ENCODE data around the gene USP36.

USP36 gene

DNA sequence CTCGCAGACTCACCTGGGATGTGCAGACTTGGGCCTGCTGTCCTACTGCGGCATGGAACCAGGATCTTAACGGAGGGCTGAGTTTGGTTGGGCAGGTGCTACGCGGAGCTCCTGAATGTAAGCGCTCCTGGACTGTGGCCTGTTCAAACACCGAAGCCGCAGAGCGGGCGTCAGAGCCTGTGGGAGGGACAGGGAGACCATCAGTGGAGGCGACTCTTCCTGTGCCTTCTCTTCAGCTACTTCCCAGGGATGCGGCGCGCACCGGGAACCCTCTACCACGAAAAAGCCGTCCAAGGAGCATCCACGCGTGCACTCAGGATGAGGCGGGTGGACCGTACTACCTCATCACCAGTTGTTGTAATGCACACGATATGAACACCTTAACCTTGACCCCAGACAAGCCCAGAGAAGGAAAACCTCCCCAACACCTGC, 2.0 kb downstream of the USP36 start:
- DNase-seq (ENCODE audit: low spot score) = no peak

DNA sequence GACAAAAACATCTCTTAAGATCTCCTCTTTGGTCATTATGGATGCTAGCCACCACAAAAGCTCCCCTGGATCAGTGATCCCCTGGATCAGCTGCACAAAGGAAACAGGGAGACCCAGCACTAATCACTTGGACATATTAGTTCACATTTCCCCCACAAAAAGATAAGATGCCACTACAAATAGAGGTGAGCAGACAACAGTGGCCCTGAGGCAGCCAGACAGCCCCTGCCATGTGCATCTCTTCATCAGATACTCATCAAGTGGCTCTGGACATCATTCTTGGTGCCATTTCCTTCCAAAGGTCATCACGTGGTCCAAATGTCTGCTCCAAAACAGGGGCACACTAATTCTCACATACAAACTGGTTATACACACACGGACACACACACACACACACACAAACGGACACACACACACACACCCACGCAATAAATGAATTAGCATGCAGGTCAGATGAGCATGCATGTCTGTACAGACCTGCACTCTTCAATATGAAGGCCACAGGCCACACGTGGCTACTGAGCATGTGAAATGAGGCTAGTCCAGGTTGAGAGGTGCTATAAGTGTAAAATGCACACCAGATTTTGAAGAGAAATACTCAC, 4.1 kb downstream of the USP36 start:
- DNase-seq (ENCODE audit: low spot score) = no peak

DNA sequence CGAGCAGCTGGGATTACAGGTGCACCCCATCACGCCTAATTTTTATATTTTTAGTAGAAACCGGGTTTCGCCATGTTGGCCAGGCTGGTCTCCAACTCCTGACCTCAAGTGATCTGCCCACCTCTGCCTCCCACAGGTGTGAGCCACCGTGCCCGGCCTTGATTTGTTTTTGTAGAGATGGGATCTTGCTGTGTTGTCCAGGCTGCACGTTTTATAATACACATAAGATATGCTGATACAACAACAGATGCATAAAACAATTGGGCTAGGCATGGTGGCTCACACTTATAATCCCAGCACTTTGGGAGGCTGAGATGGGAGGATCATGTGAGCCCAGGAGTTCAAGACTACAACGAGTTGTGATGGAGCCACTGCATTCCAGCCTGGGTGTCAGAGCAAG, 6.0 kb downstream of the USP36 start:
- no peak for DNase-seq (ENCODE audit: low spot score)

GRCh38 chr17:78832541-78832810, 8.1 kb downstream of the USP36 start:
- no peak for DNase-seq (ENCODE audit: low spot score)

- DNase-seq (ENCODE audit: low spot score) = no peak
Observed at GRCh38 chr17:78831688-78832540, 8.7 kb downstream of the USP36 start.

- no peak for DNase-seq (ENCODE audit: low spot score)
Observed at GRCh38 chr17:78829477-78829876, 11.1 kb downstream of the USP36 start.

DNA sequence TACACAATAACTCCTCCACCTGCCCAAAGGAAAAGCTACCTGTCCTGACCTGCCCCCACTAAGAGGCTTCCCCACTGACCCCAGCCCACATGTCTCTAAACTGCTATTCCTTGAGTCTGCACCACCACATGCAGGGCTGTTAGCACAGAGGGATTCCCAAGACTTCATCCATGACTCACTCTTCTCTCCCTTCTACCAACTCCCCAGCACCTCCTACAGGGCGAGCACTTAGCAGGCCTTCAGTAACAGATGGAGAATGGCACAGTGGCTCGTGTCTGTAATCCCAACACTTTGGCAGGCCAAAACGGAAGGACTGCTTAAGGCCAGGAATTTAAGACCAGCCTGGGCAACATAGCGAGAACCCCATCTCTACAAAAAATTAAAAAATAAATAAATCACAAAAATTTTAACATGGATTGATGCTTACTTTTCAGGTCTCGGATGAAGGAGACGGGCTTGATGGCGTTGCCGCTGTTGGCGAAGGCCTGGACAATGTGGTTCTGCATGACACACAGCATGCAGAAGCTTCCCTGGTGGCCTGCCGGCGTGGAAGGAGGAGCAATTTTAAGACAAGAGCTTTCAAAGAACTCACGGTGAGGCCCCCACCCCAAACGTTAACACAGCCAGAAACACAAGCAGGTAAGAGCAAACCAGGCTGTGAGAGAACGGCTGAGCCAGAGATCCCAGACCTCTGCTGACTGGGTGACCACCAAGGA, 12.0 kb downstream of the USP36 start:
- DNase-seq (ENCODE audit: low spot score) = no peak

DNA sequence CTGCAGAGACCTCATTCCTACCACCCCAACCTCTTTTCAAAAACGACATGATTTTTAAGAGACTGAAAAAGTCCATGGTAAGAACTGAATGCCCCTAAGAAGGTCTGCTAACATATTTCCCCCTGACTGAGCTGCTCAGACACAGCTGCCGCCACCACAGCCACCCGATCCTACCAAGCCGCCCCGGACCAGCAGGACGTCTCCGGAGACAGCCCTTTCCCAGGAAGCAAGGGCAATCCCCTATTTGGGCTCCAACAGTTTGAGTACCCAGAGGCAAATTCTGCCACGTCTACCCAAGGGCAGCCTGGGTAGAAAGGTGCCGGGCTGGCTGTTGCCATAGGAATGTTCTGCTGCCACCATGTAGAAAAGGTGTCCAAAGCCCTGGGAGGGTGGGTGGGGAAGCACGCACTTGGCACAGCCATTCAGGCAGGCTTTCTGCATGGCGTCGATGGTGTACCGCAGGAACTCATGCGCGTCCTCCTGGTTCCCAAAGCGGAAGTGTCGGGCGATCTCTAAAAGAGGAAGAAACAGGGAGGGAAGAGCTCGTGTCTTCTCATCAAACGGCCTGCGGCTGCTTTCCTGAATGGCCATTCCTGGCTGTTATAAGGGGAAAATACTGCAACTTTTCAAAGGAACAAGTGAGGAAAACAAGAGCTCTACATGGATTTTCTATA, 13.6 kb downstream of the USP36 start:
- peak; percentile 64 for DNase-seq (ENCODE audit: low spot score)

GRCh38 chr17:78826421-78826820, 14.2 kb downstream of the USP36 start:
- no peak for DNase-seq (ENCODE audit: low spot score)

DNA sequence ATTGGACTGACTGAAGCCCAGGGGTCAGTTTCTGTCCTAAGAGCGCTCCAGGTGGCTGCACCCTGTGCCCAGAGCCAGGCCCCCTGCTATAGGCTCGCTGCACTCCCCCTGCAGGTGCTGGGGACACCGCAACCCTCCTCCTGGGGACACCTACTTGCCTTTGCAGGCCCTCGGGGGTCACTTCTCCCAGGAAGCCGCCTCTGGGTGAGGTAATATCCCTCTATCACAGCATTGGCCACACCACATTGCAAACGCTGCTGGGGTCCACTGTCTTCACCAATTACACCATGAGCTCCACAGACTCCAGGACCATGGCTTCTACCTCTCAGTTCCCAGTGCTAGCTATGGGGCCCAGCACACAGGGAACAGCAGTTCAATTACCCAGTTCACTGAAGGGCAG, 14.9 kb downstream of the USP36 start:
- DNase-seq (ENCODE audit: low spot score) = no peak

DNA sequence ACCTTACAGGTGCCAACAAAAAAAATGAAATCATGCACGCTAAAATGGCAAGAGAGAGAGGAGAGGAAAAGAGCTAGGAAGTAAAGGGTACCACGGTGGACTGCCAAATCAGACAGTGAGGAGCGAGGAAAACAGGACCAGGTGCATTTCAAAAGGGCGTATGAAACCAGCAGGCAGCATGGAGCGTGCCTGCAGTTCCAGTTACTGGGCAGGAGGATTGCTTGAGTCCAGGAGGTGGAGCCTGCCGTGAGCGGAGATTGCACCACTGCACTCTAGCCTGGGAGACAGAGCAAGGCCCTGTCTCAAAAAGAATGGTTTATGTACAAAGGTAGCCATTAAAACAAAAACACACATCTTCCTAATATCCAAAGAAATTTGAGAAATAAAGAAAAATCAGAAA, 16.4 kb downstream of the USP36 start:
- DNase-seq (ENCODE audit: low spot score) = no peak

DNA sequence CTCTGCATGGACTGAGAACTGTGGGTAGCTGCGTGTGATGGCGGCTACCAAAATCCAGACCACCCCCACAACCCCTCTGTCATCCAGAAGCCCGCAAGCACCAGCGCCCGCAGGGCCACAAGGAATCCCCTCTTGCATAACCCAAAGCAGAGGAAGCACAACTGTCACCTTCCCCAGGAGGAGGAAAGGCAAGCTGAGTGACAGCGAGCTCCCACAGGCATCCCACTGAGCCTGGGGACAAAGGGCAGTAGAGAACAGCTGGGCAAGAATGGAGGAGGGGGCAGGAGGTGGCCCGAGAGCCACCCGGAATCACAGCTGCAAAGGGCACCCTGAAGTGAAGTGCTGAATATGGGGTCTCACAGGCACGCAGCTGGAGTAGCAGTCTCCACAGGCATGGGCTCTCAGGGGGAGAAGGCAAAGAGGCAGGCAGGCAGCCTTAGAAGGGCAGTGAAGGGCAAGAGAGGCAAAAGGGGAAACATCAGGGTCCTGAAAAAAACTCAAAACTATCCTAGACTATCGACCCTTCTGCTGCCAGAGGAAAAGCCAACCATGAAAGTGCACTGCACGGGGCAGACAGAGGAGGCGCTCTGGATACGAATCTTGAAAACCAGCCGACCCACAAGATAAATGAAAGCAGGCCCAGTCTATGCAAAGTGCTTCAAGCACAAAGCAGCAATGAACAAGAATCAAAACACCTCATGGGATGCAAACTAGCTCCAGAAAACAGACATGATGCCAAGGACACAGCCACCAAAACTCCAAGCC, 17.1 kb downstream of the USP36 start:
- DNase-seq (ENCODE audit: low spot score) = no peak

GRCh38 chr17:78822552-78822951, 18.1 kb downstream of the USP36 start:
- DNase-seq (ENCODE audit: low spot score) = peak; percentile 56

- no peak for DNase-seq (ENCODE audit: low spot score)
Observed at GRCh38 chr17:78821961-78822360, 18.7 kb downstream of the USP36 start.

GRCh38 chr17:78820841-78821240, 19.8 kb downstream of the USP36 start:
- no peak for DNase-seq (ENCODE audit: low spot score)

- no peak for DNase-seq (ENCODE audit: low spot score)
Observed at GRCh38 chr17:78819806-78820792, 20.5 kb downstream of the USP36 start.

DNA sequence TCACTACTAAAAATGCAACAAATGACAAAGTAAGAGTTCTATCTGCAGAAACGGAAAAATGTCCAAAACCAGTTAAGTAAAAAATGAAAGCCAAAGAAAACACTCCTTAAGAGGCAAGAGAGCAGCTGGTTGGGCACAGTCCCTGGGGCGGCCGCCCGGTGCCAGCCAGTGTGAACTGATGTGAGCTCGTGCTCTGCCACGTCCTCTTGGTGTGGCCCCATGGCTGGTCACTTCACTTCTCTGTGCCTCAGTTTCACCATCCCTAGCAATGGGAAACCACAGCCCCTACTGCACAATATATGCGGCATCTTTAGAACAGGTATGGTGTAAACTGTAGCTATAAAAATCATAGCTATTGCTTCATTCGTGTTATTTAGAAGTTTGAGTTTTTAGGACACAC, 21.2 kb downstream of the USP36 start:
- DNase-seq (ENCODE audit: low spot score) = no peak

DNA sequence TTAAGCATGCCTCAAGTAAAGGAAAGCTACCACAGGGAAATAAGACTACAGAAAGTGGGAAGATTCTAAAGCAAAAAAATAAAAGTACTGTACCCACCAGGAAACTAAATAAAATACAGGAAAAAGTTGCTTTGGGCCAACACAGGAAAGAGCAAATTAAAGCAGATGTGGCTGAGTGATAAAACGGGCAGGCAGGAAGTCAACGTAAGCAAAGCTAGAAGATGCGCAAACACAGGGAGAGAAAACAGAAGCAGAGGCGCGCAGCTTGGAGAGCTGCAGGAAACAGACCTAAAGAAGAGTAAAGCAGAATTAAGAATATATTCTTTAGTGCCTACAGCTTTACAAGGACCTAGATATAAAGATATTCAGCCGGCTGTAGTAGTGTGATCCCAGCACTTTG, 21.7 kb downstream of the USP36 start:
- DNase-seq (ENCODE audit: low spot score) = no peak

- no peak for DNase-seq (ENCODE audit: low spot score)
Observed at GRCh38 chr17:78818152-78818846, 22.3 kb downstream of the USP36 start.

DNA sequence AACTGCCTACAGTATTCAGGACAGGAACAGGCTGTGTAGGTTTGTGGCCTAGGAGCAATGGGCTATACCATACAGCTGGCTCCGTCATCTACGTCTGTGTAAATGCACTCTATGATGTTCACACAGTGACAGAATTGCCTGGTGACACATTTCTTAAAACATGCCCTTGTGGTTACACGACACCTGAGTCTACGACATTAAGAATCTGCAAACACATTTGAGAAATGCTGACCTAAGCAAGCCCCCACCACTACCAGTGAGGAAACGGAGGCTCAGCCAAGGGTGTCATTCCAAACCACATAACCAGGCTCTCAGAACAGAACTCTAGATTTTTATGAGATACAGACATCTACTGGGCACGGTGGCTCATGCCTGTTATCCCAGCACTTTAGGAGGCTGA, 23.5 kb downstream of the USP36 start:
- no peak for DNase-seq (ENCODE audit: low spot score)

Data from pons (tissue), 1 donor.